ENCODE measurements around the gene RAB11FIP3.

RAB11FIP3 gene

GRCh38 chr16:560701-561412, 135.4 kb downstream of the RAB11FIP3 start:
- no peaks in the 10 kb centered on the region for H3K79me2 ChIP-seq (ENCODE audit: control insufficient read depth, low read length)
- H3K4me1 ChIP-seq (ENCODE audit: control insufficient read depth, low read length): peaks cover 9% of the 10 kb centered on the region
- H3K9me2 ChIP-seq (replicated peaks; ENCODE audit: control insufficient read depth, low read length): no peaks in the 10 kb centered on the region
- peaks cover 6% of the 10 kb centered on the region for H3K27me3 ChIP-seq (ENCODE audit: control insufficient read depth, low read length)
- no peaks in the 10 kb centered on the region for H3K9me3 ChIP-seq (ENCODE audit: control insufficient read depth, insufficient read depth, low read length)
- no peak overlapping the region for H3K4me3 ChIP-seq (ENCODE audit: low read length)
- H4K20me1 ChIP-seq (ENCODE audit: control insufficient read depth, insufficient read depth, low read depth, low read length): no peaks in the 10 kb centered on the region
- H3F3A ChIP-seq (ENCODE audit: control insufficient read depth, insufficient read depth): no peaks in the 10 kb centered on the region
- no peak overlapping the region for H3K4me2 ChIP-seq (ENCODE audit: low read length)
- no peak for TF ChIP-seq CTCF (IDR thresholded peaks at IDR 0.05; ENCODE audit: low read depth, low read length, poor library complexity, severe bottlenecking)
- TF ChIP-seq EZH2phosphoT487 (IDR thresholded peaks at IDR 0.05; ENCODE audit: borderline replicate concordance, low read length): no peak
- no peak overlapping the region for H3K27ac ChIP-seq (ENCODE audit: low read depth, low read length)
- H3K36me3 ChIP-seq (ENCODE audit: control insufficient read depth, low read length): no peaks in the 10 kb centered on the region

GRCh38 chr16:561413-561794, 136.0 kb downstream of the RAB11FIP3 start:
- H3K27me3 ChIP-seq (ENCODE audit: control insufficient read depth, low read length): peaks cover 6% of the 10 kb centered on the region

GRCh38 chr16:561957-562938, 136.8 kb downstream of the RAB11FIP3 start:
- Histone ChIP-seq H3K27me3 (ENCODE audit: control insufficient read depth, low read length) (peaks cover 6% of the 10 kb centered on the region), H3K9me3 (ENCODE audit: control insufficient read depth, insufficient read depth, low read length) (no peaks in the 10 kb centered on the region), H3F3A (ENCODE audit: control insufficient read depth, insufficient read depth) (no peaks in the 10 kb centered on the region), H3K4me2 (ENCODE audit: low read length) (no peak overlapping the region), H3K9me2 (replicated peaks; ENCODE audit: control insufficient read depth, low read length) (no peaks in the 10 kb centered on the region), H3K79me2 (ENCODE audit: control insufficient read depth, low read length) (no peaks in the 10 kb centered on the region), H3K36me3 (ENCODE audit: control insufficient read depth, low read length) (no peaks in the 10 kb centered on the region), H4K20me1 (ENCODE audit: control insufficient read depth, insufficient read depth, low read depth, low read length) (no peaks in the 10 kb centered on the region), H3K4me1 (ENCODE audit: control insufficient read depth, low read length) (peaks cover 23% of the 10 kb centered on the region), H3K4me3 (ENCODE audit: low read length) (no peak overlapping the region), H3K27ac (ENCODE audit: low read depth, low read length) (no peak overlapping the region)
- TF ChIP-seq CTCF (IDR thresholded peaks at IDR 0.05; ENCODE audit: low read depth, low read length, poor library complexity, severe bottlenecking) (no peak), EZH2phosphoT487 (IDR thresholded peaks at IDR 0.05; ENCODE audit: borderline replicate concordance, low read length) (no peak)

More at GRCh38 chr16:561413-561794, 136.0 kb downstream of the RAB11FIP3 start:
- no peak overlapping the region for H3K4me2 ChIP-seq (ENCODE audit: low read length)
- no peak for TF ChIP-seq EZH2phosphoT487 (IDR thresholded peaks at IDR 0.05; ENCODE audit: borderline replicate concordance, low read length)
- no peak for TF ChIP-seq CTCF (IDR thresholded peaks at IDR 0.05; ENCODE audit: low read depth, low read length, poor library complexity, severe bottlenecking)
- no peaks in the 10 kb centered on the region for H3K36me3 ChIP-seq (ENCODE audit: control insufficient read depth, low read length)
- H3K79me2 ChIP-seq (ENCODE audit: control insufficient read depth, low read length): no peaks in the 10 kb centered on the region
- H3K4me3 ChIP-seq (ENCODE audit: low read length): no peak overlapping the region
- H4K20me1 ChIP-seq (ENCODE audit: control insufficient read depth, insufficient read depth, low read depth, low read length): no peaks in the 10 kb centered on the region
- H3K9me2 ChIP-seq (replicated peaks; ENCODE audit: control insufficient read depth, low read length): no peaks in the 10 kb centered on the region
- H3K9me3 ChIP-seq (ENCODE audit: control insufficient read depth, insufficient read depth, low read length): no peaks in the 10 kb centered on the region
- no peak overlapping the region for H3K27ac ChIP-seq (ENCODE audit: low read depth, low read length)
- H3F3A ChIP-seq (ENCODE audit: control insufficient read depth, insufficient read depth): no peaks in the 10 kb centered on the region
- H3K4me1 ChIP-seq (ENCODE audit: control insufficient read depth, low read length): peaks cover 15% of the 10 kb centered on the region
